ENCODE measurements around the gene C16orf82.

The C16orf82 gene

GRCh38 chr16:27102701-27103575 is 36.2 kb downstream of the C16orf82 start:
- ChIA-PET CTCF (no interaction called here), POLR2A (ENCODE audit: low non-redundant PET) (no interaction called here)
- DNase-seq (ENCODE audit: low spot score) = no peak
- TF ChIP-seq CTCF (conservative IDR thresholded peaks at IDR 0.05; ENCODE audit: low read depth) = no peak
- H3K27ac ChIP-seq = no peak overlapping the region

GRCh38 chr16:27103954-27104353 is 37.2 kb downstream of the C16orf82 start:
- POLR2A ChIA-PET (ENCODE audit: low non-redundant PET) = no interaction called here
- DNase-seq (ENCODE audit: low spot score) = no peak
- no peak overlapping the region for H3K27ac ChIP-seq
- CTCF ChIA-PET = no interaction called here
- TF ChIP-seq CTCF (conservative IDR thresholded peaks at IDR 0.05; ENCODE audit: low read depth) = no peak

- H3K27ac ChIP-seq = no peak overlapping the region
- DNase-seq (ENCODE audit: low spot score) = no peak
- ChIA-PET POLR2A (ENCODE audit: low non-redundant PET) (no interaction called here), CTCF (interaction anchor here (0.6 kb wide), 1 partner anchor 313 kb away, joined by 3 read pairs; no protein-coding TSS in a partner anchor)
- TF ChIP-seq CTCF (conservative IDR thresholded peaks at IDR 0.05; ENCODE audit: low read depth) = no peak
Measured at GRCh38 chr16:27106305-27106704, 39.6 kb downstream of the C16orf82 start.

- ChIA-PET POLR2A (ENCODE audit: low non-redundant PET) (no interaction called here), CTCF (interaction anchor here (0.6 kb wide), 1 partner anchor 923 kb away, joined by 3 read pairs; no protein-coding TSS in a partner anchor)
- DNase-seq (ENCODE audit: low spot score) = no peak
- TF ChIP-seq CTCF (conservative IDR thresholded peaks at IDR 0.05; ENCODE audit: low read depth) = no peak
- no peak overlapping the region for H3K27ac ChIP-seq
Measured at GRCh38 chr16:27107185-27107592, 40.5 kb downstream of the C16orf82 start.

GRCh38 chr16:27108051-27108770 is 41.5 kb downstream of the C16orf82 start:
- ChIA-PET CTCF (interaction anchor here (0.7 kb wide), 1 partner anchor 1944 kb away, joined by 5 read pairs; no protein-coding TSS in a partner anchor), POLR2A (ENCODE audit: low non-redundant PET) (no interaction called here)
- no peak overlapping the region for H3K27ac ChIP-seq
- no peak for TF ChIP-seq CTCF (conservative IDR thresholded peaks at IDR 0.05; ENCODE audit: low read depth)
- no peak for DNase-seq (ENCODE audit: low spot score)

GRCh38 chr16:27108826-27109665 is 42.3 kb downstream of the C16orf82 start:
- no peak for TF ChIP-seq CTCF (conservative IDR thresholded peaks at IDR 0.05; ENCODE audit: low read depth)
- H3K27ac ChIP-seq = no peak overlapping the region
- DNase-seq (ENCODE audit: low spot score) = no peak
- ChIA-PET CTCF (interaction anchor here (0.5 to 1.4 kb wide), 6 partner anchors 13 to 1945 kb away, joined by 3 to 7 read pairs (median 4); no protein-coding TSS in a partner anchor), POLR2A (ENCODE audit: low non-redundant PET) (no interaction called here)

Measured in RWPE1 (cell line).